Progenitor cell of endocrine pancreas (in vitro differentiated cells): ENCODE data around the gene CNPY2. TPM values are rescaled to one million over a fixed set of nuclear protein-coding genes. Genes with fewer than 3 reads are reported as not detected.

Experiments
- DNase-seq: peaks from one replicate; pipeline ENCODE4 v3.0.0; 2021; ENCODE audit warnings: low spot score; ENCODE audit not compliant: unreplicated experiment
- H3K27ac Mint-ChIP-seq: 2 replicates; pipeline ENCODE4 v1.8.0; 2021; ENCODE audit warnings: mild to moderate bottlenecking, moderate library complexity, mixed read lengths
- H3K27me3 Mint-ChIP-seq: 2 replicates; pipeline ENCODE4 v1.8.0; 2021; ENCODE audit warnings: mixed read lengths
- H3K36me3 Mint-ChIP-seq: 2 replicates; pipeline ENCODE4 v1.8.0; 2022; ENCODE audit warnings: mixed read lengths; ENCODE audit not compliant: insufficient read depth
- H3K4me1 Mint-ChIP-seq: 2 replicates; pipeline ENCODE4 v1.8.0; 2021; ENCODE audit warnings: low read depth, mixed read lengths
- H3K4me3 Mint-ChIP-seq: 2 replicates; pipeline ENCODE4 v1.8.0; 2021; ENCODE audit warnings: low read depth, mild to moderate bottlenecking, moderate library complexity, mixed read lengths
- H3K9me3 Mint-ChIP-seq: 2 replicates; pipeline ENCODE4 v1.8.0; 2021; ENCODE audit warnings: low read depth, mixed read lengths
- total RNA-seq: library from RNA; stranded (reverse); gene quantifications from 2 replicates; pipeline ENCODE4 v1.2.1, GENCODE V29; 2021
- TF ChIP-seq, protein P1 (sequence below): fragments of 200-600 bp; sonication (generic); IDR thresholded peaks from one replicate; pipeline ENCODE4 v1.5.0; 2021; ENCODE audit warnings: antibody characterized with exemption, mild to moderate bottlenecking; ENCODE audit not compliant: unreplicated experiment

The CNPY2 gene
- total RNA-seq, 1 donor from 2014 or later = 230 TPM

DNA sequence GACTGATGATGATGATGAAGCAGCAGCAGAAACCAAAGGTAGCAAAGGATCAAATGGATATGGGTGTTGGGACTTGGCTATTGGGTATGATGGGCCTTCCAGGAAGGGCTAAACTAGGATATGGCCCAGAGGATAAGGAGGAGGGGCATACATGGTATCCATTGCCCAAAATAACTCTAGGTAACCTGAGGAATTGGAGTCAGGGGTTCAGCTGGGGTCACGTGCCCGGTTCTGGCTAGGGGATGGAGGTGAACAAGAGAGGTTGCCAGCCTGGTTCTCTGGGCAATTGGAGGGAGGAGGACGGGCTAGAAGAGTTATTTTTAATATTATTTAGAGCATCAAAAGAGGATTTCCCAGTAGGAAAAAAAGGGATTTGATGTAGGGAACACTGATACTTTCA lies 54.9 kb downstream of the CNPY2 start:
- H3K27ac Mint-ChIP-seq = peak overlapping the region; percentile 79
- H3K4me3 Mint-ChIP-seq = no peak overlapping the region
- peaks cover 4% of the 10 kb centered on the region for H3K36me3 Mint-ChIP-seq
- peaks cover 14% of the 10 kb centered on the region for H3K4me1 Mint-ChIP-seq
- no peak for DNase-seq
- TF ChIP-seq, protein P1, sequence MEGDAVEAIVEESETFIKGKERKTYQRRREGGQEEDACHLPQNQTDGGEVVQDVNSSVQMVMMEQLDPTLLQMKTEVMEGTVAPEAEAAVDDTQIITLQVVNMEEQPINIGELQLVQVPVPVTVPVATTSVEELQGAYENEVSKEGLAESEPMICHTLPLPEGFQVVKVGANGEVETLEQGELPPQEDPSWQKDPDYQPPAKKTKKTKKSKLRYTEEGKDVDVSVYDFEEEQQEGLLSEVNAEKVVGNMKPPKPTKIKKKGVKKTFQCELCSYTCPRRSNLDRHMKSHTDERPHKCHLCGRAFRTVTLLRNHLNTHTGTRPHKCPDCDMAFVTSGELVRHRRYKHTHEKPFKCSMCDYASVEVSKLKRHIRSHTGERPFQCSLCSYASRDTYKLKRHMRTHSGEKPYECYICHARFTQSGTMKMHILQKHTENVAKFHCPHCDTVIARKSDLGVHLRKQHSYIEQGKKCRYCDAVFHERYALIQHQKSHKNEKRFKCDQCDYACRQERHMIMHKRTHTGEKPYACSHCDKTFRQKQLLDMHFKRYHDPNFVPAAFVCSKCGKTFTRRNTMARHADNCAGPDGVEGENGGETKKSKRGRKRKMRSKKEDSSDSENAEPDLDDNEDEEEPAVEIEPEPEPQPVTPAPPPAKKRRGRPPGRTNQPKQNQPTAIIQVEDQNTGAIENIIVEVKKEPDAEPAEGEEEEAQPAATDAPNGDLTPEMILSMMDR = no peak
- no peaks in the 10 kb centered on the region for H3K9me3 Mint-ChIP-seq
- peaks cover 5% of the 10 kb centered on the region for H3K27me3 Mint-ChIP-seq

DNA sequence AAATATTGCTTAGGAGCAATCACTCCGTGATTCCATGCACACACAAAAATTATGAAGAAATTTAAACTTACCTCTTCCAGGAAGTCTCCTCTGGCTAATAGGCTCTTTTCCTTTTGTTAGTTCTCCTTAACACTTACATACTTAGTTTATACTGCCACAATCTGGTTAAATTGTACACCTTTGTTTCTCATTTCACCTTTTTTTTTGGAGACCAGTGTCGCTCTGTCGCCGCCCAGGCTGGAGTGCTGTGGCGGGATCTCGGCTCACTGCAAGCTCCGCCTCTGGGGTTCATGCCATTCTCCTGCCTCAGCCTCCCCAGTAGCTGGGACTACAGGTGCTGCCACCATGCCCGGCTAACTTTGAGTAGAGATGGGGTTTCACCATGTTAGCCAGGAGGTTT lies 55.4 kb downstream of the CNPY2 start:
- peaks cover 4% of the 10 kb centered on the region for H3K36me3 Mint-ChIP-seq
- H3K9me3 Mint-ChIP-seq = no peaks in the 10 kb centered on the region
- no peak for DNase-seq
- TF ChIP-seq, protein P1 = no peak
- peaks cover 5% of the 10 kb centered on the region for H3K27me3 Mint-ChIP-seq
- H3K27ac Mint-ChIP-seq = no peak overlapping the region
- peak overlapping the region; percentile 6 for H3K4me3 Mint-ChIP-seq
- peaks cover 14% of the 10 kb centered on the region for H3K4me1 Mint-ChIP-seq

Other genes with a start within 250 kb of the CNPY2 start
- 206 and 221 TPM in 2 replicates for gene ERBB3, start 235.8 kb downstream of the CNPY2 start, total RNA-seq
- gene PA2G4, start 211.4 kb downstream of the CNPY2 start, total RNA-seq = 103 and 106 TPM in 2 replicates
- 3,912 and 3,916 TPM in 2 replicates for gene RPL41, start 199.4 kb downstream of the CNPY2 start, total RNA-seq
- 12.0 and 13.8 TPM in 2 replicates for gene ZC3H10, start 197.7 kb downstream of the CNPY2 start, total RNA-seq
- 102 TPM in 2 replicates for gene ESYT1, start 187.7 kb downstream of the CNPY2 start, total RNA-seq
- gene MYL6B, start 163.4 kb downstream of the CNPY2 start, total RNA-seq = 169 and 172 TPM in 2 replicates
- 1,155 and 1,178 TPM in 2 replicates for gene MYL6, start 157.6 kb downstream of the CNPY2 start, total RNA-seq
- 202 and 207 TPM in 2 replicates for gene SMARCC2, start 126.5 kb downstream of the CNPY2 start, total RNA-seq
- gene RNF41, start 94.1 kb downstream of the CNPY2 start, total RNA-seq = 50.0 and 50.8 TPM in 2 replicates
- gene NABP2, start 91.6 kb downstream of the CNPY2 start, total RNA-seq = 37.9 and 40.5 TPM in 2 replicates
- 62.9 and 65.2 TPM in 2 replicates for gene SLC39A5, start 85.9 kb downstream of the CNPY2 start, total RNA-seq
- gene ANKRD52, start 57.6 kb downstream of the CNPY2 start, total RNA-seq = 60.3 and 64.3 TPM in 2 replicates
- gene COQ10A, start 49.0 kb downstream of the CNPY2 start, total RNA-seq = 23.6 and 24.6 TPM in 2 replicates
- gene CS, start 15.7 kb downstream of the CNPY2 start, total RNA-seq = 209 and 216 TPM in 2 replicates
- gene PAN2, start 18.0 kb upstream of the CNPY2 start, total RNA-seq = 69.3 and 73.1 TPM in 2 replicates
- 0.67 and 0.89 TPM in 2 replicates for gene IL23A, start 22.9 kb upstream of the CNPY2 start, total RNA-seq
- gene STAT2, start 44.1 kb upstream of the CNPY2 start, total RNA-seq = 158 and 163 TPM in 2 replicates
- gene APOF, start 46.9 kb upstream of the CNPY2 start, total RNA-seq = not detected in 2 replicates
- 58.0 and 65.5 TPM in 2 replicates for gene TIMELESS, start 133.4 kb upstream of the CNPY2 start, total RNA-seq
- gene MIP, start 138.7 kb upstream of the CNPY2 start, total RNA-seq = not detected in 2 replicates
- gene SPRYD4, start 152.6 kb upstream of the CNPY2 start, total RNA-seq = 4.6 TPM in 2 replicates
- gene GLS2, start 172.2 kb upstream of the CNPY2 start, total RNA-seq = 3.1 and 3.8 TPM in 2 replicates
- gene RBMS2, start 205.8 kb upstream of the CNPY2 start, total RNA-seq = 54.1 and 65.9 TPM in 2 replicates